CD14-positive monocyte (primary cell): ENCODE data around the gene NOX1. TPM values are rescaled to one million over a fixed set of nuclear protein-coding genes. Genes with fewer than 3 reads are reported as not detected.
A peak's percentile ranks its signal among the peaks of the same experiment; 100 is the strongest.

Source experiments
- DNase-seq, 3 donors: peaks; one replicate each; pipeline ENCODE4 v3.0.0-alpha.2; 2011 to 2022
- H2AFZ ChIP-seq: 2 replicates; pipeline ENCODE4 v1.6.0; 2012; ENCODE audit warnings: mild to moderate bottlenecking, low read depth, low read length, inconsistent platforms; ENCODE audit not compliant: insufficient read depth, poor library complexity, severe bottlenecking
- H3K27ac ChIP-seq, 2 donors: 1 replicate in 1 of 2; 2 replicates in 1 of 2; pipeline ENCODE4 v1.5.1; 2012 to 2013; ENCODE audit warnings: low read length in 2 of 2, control low read depth in 1 of 2, inconsistent platforms in 1 of 2, low read depth in 1 of 2, mild to moderate bottlenecking in 1 of 2
- H3K27me3 ChIP-seq, 2 donors: one replicate each; pipeline versions ENCODE4 v1.6.0 to v1.6.1; 2011 to 2013; ENCODE audit warnings: low read length in 2 of 2; ENCODE audit not compliant: control insufficient read depth in 2 of 2, insufficient read depth in 2 of 2
- H3K36me3 ChIP-seq, 2 donors: replicated peaks in 1 of 2; 1 replicate in 1 of 2; 2 replicates in 1 of 2; pipeline versions ENCODE4 v1.5.1 to v1.6.1; 2012 to 2013; ENCODE audit warnings: low read length in 2 of 2, control low read depth in 1 of 2, inconsistent platforms in 1 of 2, mild to moderate bottlenecking in 1 of 2; ENCODE audit not compliant: insufficient read depth in 2 of 2, control insufficient read depth in 1 of 2
- H3K4me1 ChIP-seq, 2 donors: 1 replicate in 1 of 2; 2 replicates in 1 of 2; pipeline versions ENCODE4 v1.5.1 to v1.6.1; 2012 to 2013; ENCODE audit warnings: low read length in 2 of 2, control low read depth in 1 of 2, inconsistent platforms in 1 of 2, mild to moderate bottlenecking in 1 of 2, moderate library complexity in 1 of 2; ENCODE audit not compliant: insufficient read depth in 2 of 2, control insufficient read depth in 1 of 2
- H3K4me2 ChIP-seq: replicated peaks from 2 replicates; pipeline ENCODE3; 2012; ENCODE audit warnings: low read length, moderate library complexity, mild to moderate bottlenecking; ENCODE audit not compliant: poor library complexity, severe bottlenecking; ENCODE audit errors: extremely low read depth
- H3K4me3 ChIP-seq, 3 experiments: fragments of 200-600 bp in 1 of 3; sonication (generic) in 1 of 3; replicated peaks in 1 of 3; 1 replicate in 2 of 3; 2 replicates in 1 of 3; pipeline ENCODE4 v1.5.1; 2011 to 2013; ENCODE audit warnings: low read length in 3 of 3, mild to moderate bottlenecking in 3 of 3, control low read depth in 2 of 3, low read depth in 2 of 3, inconsistent platforms in 1 of 3, moderate library complexity in 1 of 3
- H3K79me2 ChIP-seq: 2 replicates; pipeline ENCODE4 v1.6.0; 2012; ENCODE audit warnings: mild to moderate bottlenecking, control low read depth, inconsistent platforms, low read length, moderate library complexity; ENCODE audit not compliant: insufficient read depth
- H3K9ac ChIP-seq: 2 replicates; pipeline ENCODE4 v1.6.0; 2017; ENCODE audit warnings: low read length, mild to moderate bottlenecking; ENCODE audit not compliant: insufficient read depth, poor library complexity, severe bottlenecking
- H3K9me3 ChIP-seq, 2 donors: replicated peaks in 1 of 2; 1 replicate in 1 of 2; 2 replicates in 1 of 2; pipeline versions ENCODE4 v1.5.1 to v1.6.1; 2012 to 2013; ENCODE audit warnings: low read length in 2 of 2, control low read depth in 1 of 2; ENCODE audit not compliant: control insufficient read depth in 1 of 2, insufficient read depth in 1 of 2
- H4K20me1 ChIP-seq: 2 replicates; pipeline ENCODE4 v1.6.0; 2012; ENCODE audit warnings: mild to moderate bottlenecking, low read length, control low read depth, moderate library complexity; ENCODE audit not compliant: insufficient read depth
- H3K27ac Mint-ChIP-seq, 7 donors: one replicate each; pipeline ENCODE4 v1.8.0; 2020; ENCODE audit warnings: mild to moderate bottlenecking in 7 of 7, mixed read lengths in 7 of 7, moderate library complexity in 6 of 7, inconsistent platforms in 2 of 7
- H3K27me3 Mint-ChIP-seq, 3 donors: one replicate each; pipeline ENCODE4 v1.8.0; 2021 to 2022; ENCODE audit warnings: low read depth in 3 of 3, mild to moderate bottlenecking in 3 of 3, mixed read lengths in 3 of 3, moderate library complexity in 3 of 3, inconsistent platforms in 1 of 3
- H3K36me3 Mint-ChIP-seq, 2 donors: one replicate each; pipeline ENCODE4 v1.8.0; 2020; ENCODE audit warnings: mixed read lengths in 2 of 2, inconsistent platforms in 1 of 2, mild to moderate bottlenecking in 1 of 2
- H3K4me1 Mint-ChIP-seq: one replicate; pipeline ENCODE4 v1.8.0; 2020; ENCODE audit warnings: mild to moderate bottlenecking, mixed read lengths
- H3K4me3 Mint-ChIP-seq, 2 donors: one replicate each; pipeline ENCODE4 v1.8.0; 2020; ENCODE audit warnings: mild to moderate bottlenecking in 2 of 2, mixed read lengths in 2 of 2, moderate library complexity in 1 of 2
- H3K9me3 Mint-ChIP-seq, 7 donors: one replicate each; pipeline ENCODE4 v1.8.0; 2020 to 2022; ENCODE audit warnings: mixed read lengths in 7 of 7, mild to moderate bottlenecking in 6 of 7, moderate library complexity in 6 of 7, inconsistent platforms in 2 of 7
- WGBS: methylation state at CpG from one replicate; pipeline ENCODE4 v1.1.5; 2013; ENCODE audit warnings: missing lambda C conversion rate; ENCODE audit not compliant: insufficient coverage; 5-methylcytosine and 5-hydroxymethylcytosine counted together
- intact Hi-C, 2 donors: fragments of 100-400 bp; cut with micrococcal nuclease; formaldehyde crosslinking; loops; one replicate each; pipeline versions ENCODE4 v1.15.0 to v1.15.1; 2023
- polyA plus RNA-seq, 3 donors: library from polyadenylated mRNA; depleted of rRNA in 1 of 3; unstranded in 2 of 3; stranded (reverse) in 1 of 3; fragments of 300-500 nt in 2 of 3; fragments of >200 nt in 1 of 3; fragmentation: Illumina TruSeq in 2 of 3; gene quantifications; 1 replicate in 2 of 3; 2 replicates in 1 of 3; pipeline ENCODE4 v1.2.3, GENCODE V29; 2012 to 2021
- TF ChIP-seq, protein P1 (sequence below): fragments of 200-600 bp; IDR thresholded peaks from one replicate; pipeline ENCODE4 v1.8.0; 2022; ENCODE audit warnings: antibody characterized with exemption, mild to moderate bottlenecking

NOX1 gene
- polyA plus RNA-seq, 3 donors: not detected

DNA sequence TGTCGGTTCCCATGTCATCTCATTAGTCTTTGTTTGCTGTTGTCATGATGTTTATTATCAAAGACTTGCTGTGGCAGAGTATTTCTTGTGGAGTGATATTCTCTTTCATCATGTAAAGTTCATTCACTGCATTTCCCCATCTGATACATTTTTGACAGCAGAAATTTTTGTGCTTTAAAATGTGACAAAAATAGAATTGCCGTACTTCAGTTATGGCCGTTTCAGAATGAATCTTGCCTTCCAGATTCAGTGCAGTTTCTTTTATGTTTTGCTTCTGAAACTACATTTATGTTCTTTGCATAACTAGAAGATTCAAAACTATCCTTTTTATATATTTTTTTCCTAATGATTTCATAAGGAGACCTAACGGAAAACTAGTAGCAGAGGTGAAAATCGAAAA, 44.0 kb downstream of the NOX1 start:
- H3K9ac ChIP-seq: no peak overlapping the region
- no peaks in the 10 kb centered on the region for H3K4me1 Mint-ChIP-seq
- H3K27me3 ChIP-seq: no peaks in the 10 kb centered on the region
- H3K27ac ChIP-seq: no peak overlapping the region
- no peak for DNase-seq
- H3K4me3 Mint-ChIP-seq: no peak overlapping the region
- no peak overlapping the region for H3K4me2 ChIP-seq
- no peaks in the 10 kb centered on the region for H3K4me1 ChIP-seq
- H3K36me3 ChIP-seq: peaks cover 76 to 78% of the 10 kb centered on the region in 2 donors
- peaks cover 66 to 77% of the 10 kb centered on the region in 2 donors for H3K36me3 Mint-ChIP-seq
- peaks cover 0 to 4% (median 0%) of the 10 kb centered on the region in 3 donors for H3K27me3 Mint-ChIP-seq
- TF ChIP-seq, protein P1, sequence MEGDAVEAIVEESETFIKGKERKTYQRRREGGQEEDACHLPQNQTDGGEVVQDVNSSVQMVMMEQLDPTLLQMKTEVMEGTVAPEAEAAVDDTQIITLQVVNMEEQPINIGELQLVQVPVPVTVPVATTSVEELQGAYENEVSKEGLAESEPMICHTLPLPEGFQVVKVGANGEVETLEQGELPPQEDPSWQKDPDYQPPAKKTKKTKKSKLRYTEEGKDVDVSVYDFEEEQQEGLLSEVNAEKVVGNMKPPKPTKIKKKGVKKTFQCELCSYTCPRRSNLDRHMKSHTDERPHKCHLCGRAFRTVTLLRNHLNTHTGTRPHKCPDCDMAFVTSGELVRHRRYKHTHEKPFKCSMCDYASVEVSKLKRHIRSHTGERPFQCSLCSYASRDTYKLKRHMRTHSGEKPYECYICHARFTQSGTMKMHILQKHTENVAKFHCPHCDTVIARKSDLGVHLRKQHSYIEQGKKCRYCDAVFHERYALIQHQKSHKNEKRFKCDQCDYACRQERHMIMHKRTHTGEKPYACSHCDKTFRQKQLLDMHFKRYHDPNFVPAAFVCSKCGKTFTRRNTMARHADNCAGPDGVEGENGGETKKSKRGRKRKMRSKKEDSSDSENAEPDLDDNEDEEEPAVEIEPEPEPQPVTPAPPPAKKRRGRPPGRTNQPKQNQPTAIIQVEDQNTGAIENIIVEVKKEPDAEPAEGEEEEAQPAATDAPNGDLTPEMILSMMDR: no peak
- H4K20me1 ChIP-seq: no peaks in the 10 kb centered on the region
- intact Hi-C loops: no loop called here
- H3K79me2 ChIP-seq: no peaks in the 10 kb centered on the region
- WGBS: no CpG with 5 or more reads among the region's 5 CpGs
- no peak overlapping the region for H3K27ac Mint-ChIP-seq
- H3K9me3 Mint-ChIP-seq: no peaks in the 10 kb centered on the region
- H3K9me3 ChIP-seq: no peaks in the 10 kb centered on the region
- no peak overlapping the region for H2AFZ ChIP-seq
- H3K4me3 ChIP-seq: no peak overlapping the region

DNA sequence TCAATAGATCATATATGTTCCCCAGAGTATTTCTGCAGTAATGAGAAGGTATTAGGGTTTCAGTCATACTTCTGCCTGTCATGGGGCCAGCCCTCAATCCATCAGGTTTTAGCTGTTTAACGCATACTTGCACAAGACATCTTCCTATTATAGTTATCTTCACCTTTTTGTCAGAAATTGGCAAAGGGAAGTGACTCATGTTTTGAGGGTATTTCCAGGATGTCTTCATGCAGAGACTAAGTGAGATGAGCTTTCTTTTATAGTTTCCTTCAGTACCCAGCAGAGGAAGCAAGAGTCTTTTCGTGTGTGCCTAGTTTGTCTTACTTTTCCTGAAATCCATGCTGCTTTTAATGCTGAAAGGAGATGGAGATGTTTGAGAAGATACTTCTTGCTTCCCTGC, 44.4 kb downstream of the NOX1 start:
- Mint-ChIP-seq H3K36me3 (peaks cover 69 to 80% of the 10 kb centered on the region in 2 donors), H3K27ac (no peak overlapping the region), H3K9me3 (no peaks in the 10 kb centered on the region), H3K4me3 (no peak overlapping the region), H3K4me1 (no peaks in the 10 kb centered on the region), H3K27me3 (peaks cover 0 to 2% (median 0%) of the 10 kb centered on the region in 3 donors)
- DNase-seq: peak in 2 of 3 donors; percentile 3 to 41
- no peaks in the 10 kb centered on the region for H3K27me3 ChIP-seq
- H3K36me3 ChIP-seq: peaks cover 75 to 81% of the 10 kb centered on the region in 2 donors
- H4K20me1 ChIP-seq: no peaks in the 10 kb centered on the region
- no peak overlapping the region for H3K4me2 ChIP-seq
- no peak overlapping the region for H3K9ac ChIP-seq
- no peak overlapping the region for H3K27ac ChIP-seq
- H3K79me2 ChIP-seq: no peaks in the 10 kb centered on the region
- TF ChIP-seq, protein P1: no peak
- no peaks in the 10 kb centered on the region for H3K9me3 ChIP-seq
- no CpG with 5 or more reads among the region's 2 CpGs for WGBS
- intact Hi-C loops: no loop called here
- no peak overlapping the region for H3K4me3 ChIP-seq
- no peak overlapping the region for H2AFZ ChIP-seq
- H3K4me1 ChIP-seq: no peaks in the 10 kb centered on the region
